Measurements from ENCODE around the gene STK36.

STK36 gene

DNA sequence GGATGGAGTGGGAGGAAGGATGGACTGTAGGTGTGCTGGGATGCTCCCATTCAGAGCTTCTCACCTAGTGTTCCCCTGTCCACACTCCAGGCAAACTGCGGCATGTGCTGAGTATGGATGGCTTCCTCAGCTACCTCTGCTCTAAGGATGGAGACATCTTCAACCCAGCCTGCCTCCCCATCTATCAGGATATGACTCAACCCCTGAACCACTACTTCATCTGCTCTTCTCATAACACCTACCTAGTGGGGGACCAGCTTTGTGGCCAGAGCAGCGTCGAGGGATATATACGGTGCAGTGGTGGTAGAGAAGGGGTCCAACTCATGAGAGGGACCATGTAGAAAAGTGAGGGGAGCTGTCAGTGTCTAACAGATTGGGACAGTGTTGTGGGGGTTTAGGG lies 43.9 kb upstream of the STK36 start (continued):
- TF ChIP-seq, protein P1, sequence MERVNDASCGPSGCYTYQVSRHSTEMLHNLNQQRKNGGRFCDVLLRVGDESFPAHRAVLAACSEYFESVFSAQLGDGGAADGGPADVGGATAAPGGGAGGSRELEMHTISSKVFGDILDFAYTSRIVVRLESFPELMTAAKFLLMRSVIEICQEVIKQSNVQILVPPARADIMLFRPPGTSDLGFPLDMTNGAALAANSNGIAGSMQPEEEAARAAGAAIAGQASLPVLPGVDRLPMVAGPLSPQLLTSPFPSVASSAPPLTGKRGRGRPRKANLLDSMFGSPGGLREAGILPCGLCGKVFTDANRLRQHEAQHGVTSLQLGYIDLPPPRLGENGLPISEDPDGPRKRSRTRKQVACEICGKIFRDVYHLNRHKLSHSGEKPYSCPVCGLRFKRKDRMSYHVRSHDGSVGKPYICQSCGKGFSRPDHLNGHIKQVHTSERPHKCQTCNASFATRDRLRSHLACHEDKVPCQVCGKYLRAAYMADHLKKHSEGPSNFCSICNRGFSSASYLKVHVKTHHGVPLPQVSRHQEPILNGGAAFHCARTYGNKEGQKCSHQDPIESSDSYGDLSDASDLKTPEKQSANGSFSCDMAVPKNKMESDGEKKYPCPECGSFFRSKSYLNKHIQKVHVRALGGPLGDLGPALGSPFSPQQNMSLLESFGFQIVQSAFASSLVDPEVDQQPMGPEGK (CRISPR knock-in tag; IDR thresholded peaks at IDR 0.05; ENCODE audit: borderline replicate concordance): no peak
- no peak for TF ChIP-seq ESRRG (CRISPR knock-in tag; IDR thresholded peaks at IDR 0.05)
- no peak for TF ChIP-seq ZNF8 (CRISPR knock-in tag; IDR thresholded peaks at IDR 0.05)
- TF ChIP-seq CSDC2 (CRISPR knock-in tag; IDR thresholded peaks at IDR 0.05): no peak
- TF ChIP-seq, protein P2, sequence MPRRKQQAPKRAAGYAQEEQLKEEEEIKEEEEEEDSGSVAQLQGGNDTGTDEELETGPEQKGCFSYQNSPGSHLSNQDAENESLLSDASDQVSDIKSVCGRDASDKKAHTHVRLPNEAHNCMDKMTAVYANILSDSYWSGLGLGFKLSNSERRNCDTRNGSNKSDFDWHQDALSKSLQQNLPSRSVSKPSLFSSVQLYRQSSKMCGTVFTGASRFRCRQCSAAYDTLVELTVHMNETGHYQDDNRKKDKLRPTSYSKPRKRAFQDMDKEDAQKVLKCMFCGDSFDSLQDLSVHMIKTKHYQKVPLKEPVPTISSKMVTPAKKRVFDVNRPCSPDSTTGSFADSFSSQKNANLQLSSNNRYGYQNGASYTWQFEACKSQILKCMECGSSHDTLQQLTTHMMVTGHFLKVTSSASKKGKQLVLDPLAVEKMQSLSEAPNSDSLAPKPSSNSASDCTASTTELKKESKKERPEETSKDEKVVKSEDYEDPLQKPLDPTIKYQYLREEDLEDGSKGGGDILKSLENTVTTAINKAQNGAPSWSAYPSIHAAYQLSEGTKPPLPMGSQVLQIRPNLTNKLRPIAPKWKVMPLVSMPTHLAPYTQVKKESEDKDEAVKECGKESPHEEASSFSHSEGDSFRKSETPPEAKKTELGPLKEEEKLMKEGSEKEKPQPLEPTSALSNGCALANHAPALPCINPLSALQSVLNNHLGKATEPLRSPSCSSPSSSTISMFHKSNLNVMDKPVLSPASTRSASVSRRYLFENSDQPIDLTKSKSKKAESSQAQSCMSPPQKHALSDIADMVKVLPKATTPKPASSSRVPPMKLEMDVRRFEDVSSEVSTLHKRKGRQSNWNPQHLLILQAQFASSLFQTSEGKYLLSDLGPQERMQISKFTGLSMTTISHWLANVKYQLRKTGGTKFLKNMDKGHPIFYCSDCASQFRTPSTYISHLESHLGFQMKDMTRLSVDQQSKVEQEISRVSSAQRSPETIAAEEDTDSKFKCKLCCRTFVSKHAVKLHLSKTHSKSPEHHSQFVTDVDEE (CRISPR knock-in tag; IDR thresholded peaks at IDR 0.05): no peak
- no peak for TF ChIP-seq BACH2 (CRISPR knock-in tag; IDR thresholded peaks at IDR 0.05; ENCODE audit: borderline replicate concordance)

DNA sequence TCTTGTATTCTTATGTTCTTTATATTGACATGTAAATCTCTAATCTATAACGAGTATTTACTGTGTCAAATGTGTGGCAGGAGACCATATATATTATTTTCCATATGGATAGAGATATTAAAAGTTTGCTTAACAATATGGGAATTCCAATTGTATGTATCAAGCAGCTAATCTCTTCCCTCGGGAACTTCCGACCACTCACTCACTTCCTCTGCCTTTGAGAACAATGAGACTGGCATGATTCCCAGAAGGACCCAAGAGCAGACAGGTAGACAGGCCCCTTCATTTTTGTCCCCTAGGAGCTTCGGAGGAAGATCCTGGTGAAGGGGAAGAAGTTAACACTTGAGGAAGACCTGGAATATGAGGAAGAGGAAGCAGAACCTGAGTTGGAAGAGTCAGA lies 40.0 kb upstream of the STK36 start:
- TF ChIP-seq OSR1 (CRISPR knock-in tag; IDR thresholded peaks at IDR 0.05) (no peak), ESRRG (CRISPR knock-in tag; IDR thresholded peaks at IDR 0.05) (no peak), ZNF8 (CRISPR knock-in tag; IDR thresholded peaks at IDR 0.05) (no peak), TOX (CRISPR knock-in tag; IDR thresholded peaks at IDR 0.05; ENCODE audit: borderline replicate concordance) (no peak), TCF4 (CRISPR knock-in tag; IDR thresholded peaks at IDR 0.05; ENCODE audit: borderline replicate concordance) (no peak), PPARA (CRISPR knock-in tag; IDR thresholded peaks at IDR 0.05; ENCODE audit: borderline replicate concordance) (no peak), ISL1 (CRISPR knock-in tag; IDR thresholded peaks at IDR 0.05) (no peak), SNAI2 (CRISPR knock-in tag; IDR thresholded peaks at IDR 0.05) (no peak), GLIS3 (CRISPR knock-in tag; IDR thresholded peaks at IDR 0.05) (no peak), ZFP30 (CRISPR knock-in tag; IDR thresholded peaks at IDR 0.05) (no peak), ARNTL (CRISPR knock-in tag; IDR thresholded peaks at IDR 0.05; ENCODE audit: borderline replicate concordance, low read depth) (no peak), ZFP3 (CRISPR knock-in tag; IDR thresholded peaks at IDR 0.05) (no peak), ZC3H10 (CRISPR knock-in tag; IDR thresholded peaks at IDR 0.05) (no peak), CSDC2 (CRISPR knock-in tag; IDR thresholded peaks at IDR 0.05) (no peak), BACH2 (CRISPR knock-in tag; IDR thresholded peaks at IDR 0.05; ENCODE audit: borderline replicate concordance) (no peak), ZNF70 (CRISPR knock-in tag; IDR thresholded peaks at IDR 0.05) (no peak)
- TF ChIP-seq, protein P1 (CRISPR knock-in tag; IDR thresholded peaks at IDR 0.05; ENCODE audit: borderline replicate concordance): no peak
- TF ChIP-seq, protein P3, sequence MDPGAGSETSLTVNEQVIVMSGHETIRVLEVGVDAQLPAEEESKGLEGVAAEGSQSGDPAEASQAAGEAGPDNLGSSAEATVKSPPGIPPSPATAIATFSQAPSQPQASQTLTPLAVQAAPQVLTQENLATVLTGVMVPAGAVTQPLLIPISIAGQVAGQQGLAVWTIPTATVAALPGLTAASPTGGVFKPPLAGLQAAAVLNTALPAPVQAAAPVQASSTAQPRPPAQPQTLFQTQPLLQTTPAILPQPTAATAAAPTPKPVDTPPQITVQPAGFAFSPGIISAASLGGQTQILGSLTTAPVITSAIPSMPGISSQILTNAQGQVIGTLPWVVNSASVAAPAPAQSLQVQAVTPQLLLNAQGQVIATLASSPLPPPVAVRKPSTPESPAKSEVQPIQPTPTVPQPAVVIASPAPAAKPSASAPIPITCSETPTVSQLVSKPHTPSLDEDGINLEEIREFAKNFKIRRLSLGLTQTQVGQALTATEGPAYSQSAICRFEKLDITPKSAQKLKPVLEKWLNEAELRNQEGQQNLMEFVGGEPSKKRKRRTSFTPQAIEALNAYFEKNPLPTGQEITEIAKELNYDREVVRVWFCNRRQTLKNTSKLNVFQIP (CRISPR knock-in tag; IDR thresholded peaks at IDR 0.05; ENCODE audit: borderline replicate concordance, low read depth): no peak
- TF ChIP-seq, protein P2 (CRISPR knock-in tag; IDR thresholded peaks at IDR 0.05): no peak
- TF ChIP-seq, protein P4, sequence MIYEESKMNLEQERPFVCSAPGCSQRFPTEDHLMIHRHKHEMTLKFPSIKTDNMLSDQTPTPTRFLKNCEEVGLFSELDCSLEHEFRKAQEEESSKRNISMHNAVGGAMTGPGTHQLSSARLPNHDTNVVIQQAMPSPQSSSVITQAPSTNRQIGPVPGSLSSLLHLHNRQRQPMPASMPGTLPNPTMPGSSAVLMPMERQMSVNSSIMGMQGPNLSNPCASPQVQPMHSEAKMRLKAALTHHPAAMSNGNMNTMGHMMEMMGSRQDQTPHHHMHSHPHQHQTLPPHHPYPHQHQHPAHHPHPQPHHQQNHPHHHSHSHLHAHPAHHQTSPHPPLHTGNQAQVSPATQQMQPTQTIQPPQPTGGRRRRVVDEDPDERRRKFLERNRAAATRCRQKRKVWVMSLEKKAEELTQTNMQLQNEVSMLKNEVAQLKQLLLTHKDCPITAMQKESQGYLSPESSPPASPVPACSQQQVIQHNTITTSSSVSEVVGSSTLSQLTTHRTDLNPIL (CRISPR knock-in tag; IDR thresholded peaks at IDR 0.05; ENCODE audit: low read depth): no peak
- no peak for ATAC-seq
